Endothelial cell (in vitro differentiated cells): ENCODE results near the gene MED15. TPM values are rescaled to one million over a fixed set of nuclear protein-coding genes. Genes with fewer than 3 reads are reported as not detected.

Experiments
- DNase-seq: peaks from one replicate; pipeline ENCODE4 v3.0.0; 2021; ENCODE audit warnings: low spot score
- H3K27ac Mint-ChIP-seq: one replicate; pipeline ENCODE4 v1.8.0; 2021; ENCODE audit warnings: mixed read lengths, inconsistent platforms; ENCODE audit not compliant: unreplicated experiment
- H3K27me3 Mint-ChIP-seq: one replicate; pipeline ENCODE4 v1.8.0; 2021; ENCODE audit warnings: mild to moderate bottlenecking, moderate library complexity, mixed read lengths, inconsistent platforms; ENCODE audit not compliant: unreplicated experiment
- H3K36me3 Mint-ChIP-seq: one replicate; pipeline ENCODE4 v1.8.0; 2021; ENCODE audit warnings: mild to moderate bottlenecking, low read depth, mixed read lengths, inconsistent platforms; ENCODE audit not compliant: unreplicated experiment
- H3K4me1 Mint-ChIP-seq: one replicate; pipeline ENCODE4 v1.8.0; 2021; ENCODE audit warnings: mild to moderate bottlenecking, mixed read lengths, inconsistent platforms; ENCODE audit not compliant: unreplicated experiment
- H3K4me3 Mint-ChIP-seq: one replicate; pipeline ENCODE4 v1.8.0; 2021; ENCODE audit warnings: mild to moderate bottlenecking, mixed read lengths, inconsistent platforms; ENCODE audit not compliant: unreplicated experiment
- H3K9me3 Mint-ChIP-seq: one replicate; pipeline ENCODE4 v1.8.0; 2021; ENCODE audit warnings: mixed read lengths, inconsistent platforms; ENCODE audit not compliant: unreplicated experiment
- total RNA-seq: library from RNA; stranded (reverse); fragmentation: NEBNext Ultra II Directional; extraction: Animal tissue kit (Norgen Biotek cat#: 25700); gene quantifications from one replicate; pipeline ENCODE4 v1.2.1, GENCODE V29; 2021; ENCODE audit not compliant: unreplicated experiment
- TF ChIP-seq, protein P1 (sequence below): fragments of 200-600 bp; sonication (generic); IDR thresholded peaks from one replicate; pipeline ENCODE4 v1.5.0; 2021; ENCODE audit warnings: antibody characterized with exemption; ENCODE audit not compliant: unreplicated experiment

Gene MED15
- total RNA-seq, 1 donor from 2014 or later, result 165 TPM

- Mint-ChIP-seq H3K27me3 (peaks cover 8% of the 10 kb centered on the region), H3K4me1 (peaks cover 4% of the 10 kb centered on the region), H3K36me3 (peaks cover 52% of the 10 kb centered on the region), H3K27ac (peak overlapping the region; percentile 48), H3K9me3 (no peaks in the 10 kb centered on the region), H3K4me3 (no peak overlapping the region)
- no peak for DNase-seq
- TF ChIP-seq, protein P1, sequence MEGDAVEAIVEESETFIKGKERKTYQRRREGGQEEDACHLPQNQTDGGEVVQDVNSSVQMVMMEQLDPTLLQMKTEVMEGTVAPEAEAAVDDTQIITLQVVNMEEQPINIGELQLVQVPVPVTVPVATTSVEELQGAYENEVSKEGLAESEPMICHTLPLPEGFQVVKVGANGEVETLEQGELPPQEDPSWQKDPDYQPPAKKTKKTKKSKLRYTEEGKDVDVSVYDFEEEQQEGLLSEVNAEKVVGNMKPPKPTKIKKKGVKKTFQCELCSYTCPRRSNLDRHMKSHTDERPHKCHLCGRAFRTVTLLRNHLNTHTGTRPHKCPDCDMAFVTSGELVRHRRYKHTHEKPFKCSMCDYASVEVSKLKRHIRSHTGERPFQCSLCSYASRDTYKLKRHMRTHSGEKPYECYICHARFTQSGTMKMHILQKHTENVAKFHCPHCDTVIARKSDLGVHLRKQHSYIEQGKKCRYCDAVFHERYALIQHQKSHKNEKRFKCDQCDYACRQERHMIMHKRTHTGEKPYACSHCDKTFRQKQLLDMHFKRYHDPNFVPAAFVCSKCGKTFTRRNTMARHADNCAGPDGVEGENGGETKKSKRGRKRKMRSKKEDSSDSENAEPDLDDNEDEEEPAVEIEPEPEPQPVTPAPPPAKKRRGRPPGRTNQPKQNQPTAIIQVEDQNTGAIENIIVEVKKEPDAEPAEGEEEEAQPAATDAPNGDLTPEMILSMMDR, result no peak
Measured at GRCh38 chr22:20577549-20577975, 70.2 kb downstream of the MED15 start.

DNA sequence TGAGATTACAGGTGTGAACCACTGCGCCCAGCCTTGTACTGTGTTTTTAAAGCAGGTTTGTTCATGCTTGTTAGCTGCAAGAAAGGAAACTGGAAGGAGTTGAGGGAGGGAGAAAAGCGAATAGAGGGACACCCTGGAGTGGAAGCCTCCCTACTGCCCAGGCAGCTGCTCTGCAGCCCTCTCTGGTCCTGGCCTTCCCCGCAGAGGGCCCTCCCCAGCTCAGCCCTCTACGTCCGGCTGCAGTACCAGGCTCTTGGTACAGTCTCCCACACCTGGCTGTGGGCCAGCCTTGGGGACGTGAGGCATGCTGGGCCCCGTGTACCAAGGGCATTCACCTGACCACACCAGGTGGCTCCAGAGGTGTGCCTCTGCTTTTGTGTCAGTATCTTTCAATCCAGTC lies 70.8 kb downstream of the MED15 start:
- H3K27ac Mint-ChIP-seq, result no peak overlapping the region
- no peak overlapping the region for H3K4me3 Mint-ChIP-seq
- peaks cover 8% of the 10 kb centered on the region for H3K27me3 Mint-ChIP-seq
- no peaks in the 10 kb centered on the region for H3K9me3 Mint-ChIP-seq
- peaks cover 50% of the 10 kb centered on the region for H3K36me3 Mint-ChIP-seq
- no peak for DNase-seq
- H3K4me1 Mint-ChIP-seq, result peaks cover 4% of the 10 kb centered on the region
- TF ChIP-seq, protein P1, result no peak

DNA sequence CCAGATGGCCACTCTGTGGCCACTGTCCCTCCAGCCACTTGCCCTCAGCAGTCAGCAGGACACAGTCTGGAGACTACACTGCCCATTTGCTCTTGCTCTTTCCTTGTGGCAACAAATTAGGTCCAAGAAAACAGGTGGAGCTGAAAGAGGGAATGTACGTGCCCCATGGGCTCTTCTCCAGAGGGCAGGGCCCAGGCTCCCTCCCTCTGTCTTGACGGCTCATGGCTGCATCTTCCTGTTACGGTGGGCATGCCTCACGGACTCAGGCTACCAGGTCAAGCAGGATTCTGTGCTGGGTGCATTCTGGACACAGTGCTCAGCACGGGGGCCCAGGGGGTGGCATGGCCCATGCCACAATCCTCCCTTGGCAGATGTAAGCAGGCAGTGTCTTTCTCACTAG lies 71.3 kb downstream of the MED15 start:
- H3K36me3 Mint-ChIP-seq, result peaks cover 47% of the 10 kb centered on the region
- H3K4me3 Mint-ChIP-seq, result no peak overlapping the region
- DNase-seq, result no peak
- peaks cover 4% of the 10 kb centered on the region for H3K4me1 Mint-ChIP-seq
- H3K27ac Mint-ChIP-seq, result no peak overlapping the region
- no peaks in the 10 kb centered on the region for H3K9me3 Mint-ChIP-seq
- TF ChIP-seq, protein P1, result no peak
- H3K27me3 Mint-ChIP-seq, result peaks cover 9% of the 10 kb centered on the region

DNA sequence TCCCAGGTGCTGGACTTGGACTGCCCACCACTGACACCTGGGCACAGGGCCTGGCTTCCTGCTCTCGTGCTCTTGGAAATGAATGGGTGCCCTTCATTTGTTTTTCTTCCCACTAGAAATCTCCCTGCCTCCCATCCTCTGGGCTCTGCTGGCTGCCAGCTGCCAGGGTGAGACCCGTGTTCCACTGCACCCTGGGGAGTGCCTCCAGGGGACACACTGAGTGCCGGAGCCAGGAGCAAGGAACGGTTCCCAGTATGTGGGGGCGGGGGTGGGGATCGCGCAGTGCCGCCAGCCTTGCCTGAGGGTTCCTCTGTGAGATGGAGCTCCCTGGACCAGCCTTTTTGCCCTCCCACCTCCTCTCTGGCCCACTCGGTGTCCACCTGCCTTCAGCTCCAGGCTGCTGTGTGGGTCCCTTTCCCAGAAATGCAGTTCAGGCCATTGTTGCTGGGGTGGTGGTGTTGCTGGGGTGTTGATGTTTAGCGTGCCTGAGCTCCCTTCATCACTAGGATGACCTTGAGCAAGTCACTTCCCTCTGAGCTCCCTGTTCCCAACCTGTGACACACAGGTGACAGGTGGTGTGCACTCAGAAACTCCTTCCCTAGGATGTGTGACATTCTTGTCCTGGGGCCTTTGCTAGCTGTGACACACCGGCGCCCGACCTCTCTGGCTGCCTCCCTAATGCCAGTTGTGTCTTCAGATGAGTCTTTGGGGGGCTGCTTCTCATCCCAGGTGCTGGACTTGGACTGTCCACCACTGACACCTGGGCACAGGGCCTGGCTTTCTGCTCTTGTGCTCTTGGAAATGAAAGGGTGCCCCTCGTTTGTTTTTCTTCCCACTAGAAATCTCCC lies 72.1 kb downstream of the MED15 start:
- Mint-ChIP-seq H3K9me3 (no peaks in the 10 kb centered on the region), H3K36me3 (peaks cover 45% of the 10 kb centered on the region), H3K27ac (no peak overlapping the region), H3K4me1 (peaks cover 4% of the 10 kb centered on the region), H3K27me3 (peaks cover 12% of the 10 kb centered on the region), H3K4me3 (no peak overlapping the region)
- TF ChIP-seq, protein P1, result no peak
- DNase-seq, result no peak

DNA sequence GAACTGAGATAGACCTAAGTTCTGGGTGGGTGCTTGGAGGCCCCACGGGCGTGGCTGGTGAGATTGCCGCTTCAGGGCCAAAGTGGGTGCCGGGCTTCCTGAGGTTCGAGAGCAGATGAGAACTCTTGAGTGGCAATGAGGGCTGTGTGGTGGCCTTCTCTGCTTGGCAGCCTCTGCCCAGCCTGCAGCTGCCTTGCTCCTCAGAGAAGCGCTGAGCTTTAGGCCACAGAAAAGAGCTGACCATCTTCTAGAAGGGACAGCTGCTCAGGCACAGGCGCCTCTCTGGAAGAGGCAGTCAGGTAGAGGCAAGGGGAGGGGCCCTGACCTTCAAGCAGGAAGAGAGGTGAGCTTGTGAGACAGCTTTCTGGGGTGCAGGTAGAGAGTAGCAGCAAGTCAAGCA lies 72.8 kb downstream of the MED15 start:
- Mint-ChIP-seq H3K4me3 (peak overlapping the region; percentile 31), H3K4me1 (peaks cover 4% of the 10 kb centered on the region), H3K27me3 (peaks cover 12% of the 10 kb centered on the region), H3K36me3 (peaks cover 39% of the 10 kb centered on the region), H3K27ac (peak overlapping the region; percentile 36), H3K9me3 (no peaks in the 10 kb centered on the region)
- DNase-seq, result no peak
- TF ChIP-seq, protein P1, result no peak
